ENCODE measurements around the gene CNTNAP2.

The CNTNAP2 gene

GRCh38 chr7:147997636-147998035, 1881.0 kb downstream of the CNTNAP2 start:
- Histone ChIP-seq H3K36me3 (ENCODE audit: control insufficient read depth in 2 of 2, insufficient read depth in 1 of 2, low read length in 2 of 2) (no peaks in the 10 kb centered on the region), H3K4me3 (ENCODE audit: low read depth, low read length) (no peak overlapping the region), H3K9me3 (ENCODE audit: control insufficient read depth, insufficient read depth, low read depth, low read length) (no peaks in the 10 kb centered on the region), H3K4me1 (ENCODE audit: control insufficient read depth, insufficient read depth, low read length) (no peaks in the 10 kb centered on the region), H3K27ac (ENCODE audit: extremely low read depth, low read depth, low read length) (no peak overlapping the region)
- CTCF ChIA-PET, result no interaction called here
- POLR2A ChIA-PET, result no interaction called here
- TF ChIP-seq ZNF747 (tag by site-specific recombination; IDR thresholded peaks at IDR 0.05), result no peak
- TF ChIP-seq PBX3 (CRISPR knock-in tag; IDR thresholded peaks at IDR 0.05), result no peak
- no peak for TF ChIP-seq ZNF214 (tag by site-specific recombination; IDR thresholded peaks at IDR 0.05; ENCODE audit: borderline replicate concordance)
- TF ChIP-seq ZEB2 (tag by site-specific recombination; IDR thresholded peaks at IDR 0.05), result no peak
- TF ChIP-seq ZNF350 (tag by site-specific recombination; IDR thresholded peaks at IDR 0.05), result no peak
- TF ChIP-seq KLF17 (tag by site-specific recombination; IDR thresholded peaks at IDR 0.05), result no peak
- TF ChIP-seq ZNF548 (tag by site-specific recombination; IDR thresholded peaks at IDR 0.05), result no peak
- TF ChIP-seq ZIC2 (tag by site-specific recombination; IDR thresholded peaks at IDR 0.05), result no peak
- no peak for TF ChIP-seq ZNF704 (tag by site-specific recombination; IDR thresholded peaks at IDR 0.05)
- TF ChIP-seq IKZF3 (tag by site-specific recombination; IDR thresholded peaks at IDR 0.05), result no peak

- Histone ChIP-seq H3K4me1 (ENCODE audit: control insufficient read depth, insufficient read depth, low read length) (no peaks in the 10 kb centered on the region), H3K4me3 (ENCODE audit: low read depth, low read length) (no peak overlapping the region), H3K36me3 (ENCODE audit: control insufficient read depth in 2 of 2, insufficient read depth in 1 of 2, low read length in 2 of 2) (no peaks in the 10 kb centered on the region), H3K27ac (ENCODE audit: extremely low read depth, low read depth, low read length) (no peak overlapping the region), H3K9me3 (ENCODE audit: control insufficient read depth, insufficient read depth, low read depth, low read length) (no peaks in the 10 kb centered on the region)
- ChIA-PET POLR2A (no interaction called here), CTCF (no interaction called here)
- TF ChIP-seq ZNF621 (tag by site-specific recombination; IDR thresholded peaks at IDR 0.05) (no peak), ZNF24 (tag by site-specific recombination; IDR thresholded peaks at IDR 0.05) (no peak), ZNF324 (tag by site-specific recombination; IDR thresholded peaks at IDR 0.05) (no peak), ZBTB11 (tag by site-specific recombination; conservative IDR thresholded peaks at IDR 0.05; ENCODE audit: low read depth) (no peak), ZSCAN18 (tag by site-specific recombination; IDR thresholded peaks at IDR 0.05) (no peak), ATF2 (tag by site-specific recombination; IDR thresholded peaks at IDR 0.05; ENCODE audit: low read depth) (no peak), SP2 (tag by site-specific recombination; IDR thresholded peaks at IDR 0.05) (no peak), ZNF473 (tag by site-specific recombination; IDR thresholded peaks at IDR 0.05) (no peak), ZNF776 (tag by site-specific recombination; IDR thresholded peaks at IDR 0.05; ENCODE audit: borderline replicate concordance) (no peak), MYNN (tag by site-specific recombination; IDR thresholded peaks at IDR 0.05; ENCODE audit: borderline replicate concordance) (no peak), ZNF37A (tag by site-specific recombination; IDR thresholded peaks at IDR 0.05) (no peak), ZNF184 (tag by site-specific recombination; IDR thresholded peaks at IDR 0.05) (no peak), REPIN1 (tag by site-specific recombination; IDR thresholded peaks at IDR 0.05; ENCODE audit: low read depth) (no peak), KLF16 (tag by site-specific recombination; IDR thresholded peaks at IDR 0.05) (no peak), ZNF121 (tag by site-specific recombination; IDR thresholded peaks at IDR 0.05) (no peak), ZNF488 (tag by site-specific recombination; IDR thresholded peaks at IDR 0.05) (no peak)
These were observed 1883.4 kb downstream of the CNTNAP2 start for GRCh38 chr7:147999962-148000361.
